GM21381 (cell line): ENCODE data around the gene NANOS3.

ENCODE experiments used
- ATAC-seq: cut with Tn5 transposase; IDR thresholded peaks from one replicate; pipeline ENCODE4 v1.9.1; 2021; ENCODE audit warnings: mild to moderate bottlenecking, moderate library complexity; ENCODE audit not compliant: unreplicated experiment

The NANOS3 gene

DNA sequence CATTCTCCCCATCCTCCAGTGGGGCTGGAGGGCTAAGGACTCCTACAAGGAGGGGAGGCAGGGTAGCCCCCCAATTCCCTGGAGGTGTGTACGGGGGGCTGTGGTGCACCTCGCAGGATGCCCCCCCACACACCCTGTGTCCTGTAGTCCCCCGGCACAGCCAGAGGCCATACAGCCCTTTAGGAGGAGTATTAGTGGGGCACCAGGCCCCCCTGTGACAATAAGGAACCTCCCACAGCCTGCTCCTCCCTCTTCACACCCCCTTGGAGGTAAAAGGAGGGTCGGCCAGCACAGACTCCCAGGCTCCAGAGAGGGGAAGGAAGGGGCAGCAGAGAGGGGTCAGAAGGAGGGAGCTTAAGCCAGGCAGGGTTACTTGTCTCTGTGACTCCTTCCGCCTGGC lies at the start of gene NANOS3:
Gene NANOS3 (plus strand): TSS at position 301 of the 400 bp plus-strand sequence. CDS start 115 bp downstream, outside the sequence.
- no peak for ATAC-seq

DNA sequence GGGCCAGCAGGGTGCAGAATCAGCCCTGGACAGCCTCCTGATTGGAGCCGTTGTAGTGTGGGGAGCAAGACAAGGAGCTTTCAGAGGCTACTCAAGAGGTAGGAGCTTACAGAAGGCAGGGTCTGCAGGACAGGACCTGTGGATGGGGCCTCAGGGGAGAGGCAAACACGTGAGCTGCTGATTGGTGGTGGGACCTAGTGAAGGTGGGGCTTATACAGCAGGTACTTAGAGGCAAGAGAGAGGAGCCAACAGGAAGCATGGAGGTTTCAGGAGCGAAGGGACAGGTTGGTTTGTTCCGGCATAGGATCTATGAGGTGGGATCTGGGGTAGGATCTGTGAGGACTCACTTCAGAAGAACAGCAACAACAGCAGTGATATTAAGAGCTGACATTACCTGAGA lies 49.3 kb upstream of the NANOS3 start:
- no peak for ATAC-seq

DNA sequence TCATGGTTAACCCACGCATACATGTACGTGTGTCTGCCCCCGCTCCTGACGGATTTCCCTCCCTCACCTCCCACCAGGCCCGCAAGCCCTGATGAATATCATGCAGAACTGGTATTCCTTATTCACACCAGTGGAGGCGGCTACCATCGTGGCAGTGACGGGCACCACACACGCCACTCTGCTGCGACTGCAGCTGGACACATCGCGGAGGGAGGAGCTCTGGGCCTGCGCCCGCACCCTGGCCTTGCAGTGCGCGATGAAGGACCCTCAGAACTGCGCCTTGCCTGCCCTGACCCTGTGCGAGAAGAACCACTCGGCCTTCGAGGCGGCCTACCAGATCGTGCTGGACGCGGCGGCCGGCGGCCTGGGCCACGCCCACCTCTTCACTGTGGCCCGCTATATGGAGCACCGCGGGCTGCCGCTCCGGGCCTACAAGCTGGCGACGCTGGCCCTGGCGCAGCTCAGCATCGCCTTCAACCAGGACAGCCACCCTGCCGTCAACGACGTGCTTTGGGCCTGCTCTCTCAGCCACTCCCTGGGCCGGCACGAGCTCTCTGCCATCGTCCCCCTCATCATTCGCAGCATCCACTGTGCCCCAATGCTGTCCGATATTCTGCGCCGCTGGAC lies 46.7 kb upstream of the NANOS3 start:
- ATAC-seq: no peak

DNA sequence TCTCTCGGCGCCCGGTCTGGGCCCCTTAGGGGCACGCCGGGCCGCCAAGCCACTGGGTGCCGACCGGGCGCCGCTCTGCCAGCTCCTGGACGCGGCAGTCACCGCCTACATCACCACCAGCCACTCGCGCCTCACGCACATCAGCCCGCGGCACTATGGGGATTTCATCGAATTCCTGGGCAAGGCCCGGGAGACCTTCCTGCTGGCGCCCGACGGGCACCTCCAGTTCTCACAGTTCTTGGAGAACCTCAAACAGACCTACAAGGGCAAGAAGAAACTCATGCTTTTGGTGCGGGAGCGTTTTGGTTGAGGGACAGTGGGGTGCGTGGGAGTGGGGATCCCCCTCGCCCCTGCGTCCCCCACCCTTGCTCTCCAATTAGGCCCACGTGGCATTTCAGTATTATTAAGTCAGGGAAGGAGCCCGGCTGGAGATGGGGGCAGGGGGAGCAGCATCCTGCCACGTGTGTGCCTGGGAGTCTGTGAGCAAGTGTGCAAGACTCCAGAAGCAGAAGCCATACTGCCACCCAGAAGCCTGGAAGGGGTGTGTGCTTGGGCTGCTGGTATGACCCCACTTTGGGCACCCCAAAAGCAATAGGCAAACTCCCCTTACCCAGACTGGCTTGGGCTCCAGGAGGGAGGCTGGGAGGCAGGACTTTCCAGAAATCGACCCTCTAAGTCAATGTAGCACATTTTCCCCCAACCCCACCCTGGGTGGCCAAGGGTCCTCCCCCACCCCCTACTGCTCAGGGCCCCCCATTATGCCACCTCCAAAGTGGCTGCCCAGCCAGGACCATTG lies 46.0 kb upstream of the NANOS3 start:
- no peak for ATAC-seq

DNA sequence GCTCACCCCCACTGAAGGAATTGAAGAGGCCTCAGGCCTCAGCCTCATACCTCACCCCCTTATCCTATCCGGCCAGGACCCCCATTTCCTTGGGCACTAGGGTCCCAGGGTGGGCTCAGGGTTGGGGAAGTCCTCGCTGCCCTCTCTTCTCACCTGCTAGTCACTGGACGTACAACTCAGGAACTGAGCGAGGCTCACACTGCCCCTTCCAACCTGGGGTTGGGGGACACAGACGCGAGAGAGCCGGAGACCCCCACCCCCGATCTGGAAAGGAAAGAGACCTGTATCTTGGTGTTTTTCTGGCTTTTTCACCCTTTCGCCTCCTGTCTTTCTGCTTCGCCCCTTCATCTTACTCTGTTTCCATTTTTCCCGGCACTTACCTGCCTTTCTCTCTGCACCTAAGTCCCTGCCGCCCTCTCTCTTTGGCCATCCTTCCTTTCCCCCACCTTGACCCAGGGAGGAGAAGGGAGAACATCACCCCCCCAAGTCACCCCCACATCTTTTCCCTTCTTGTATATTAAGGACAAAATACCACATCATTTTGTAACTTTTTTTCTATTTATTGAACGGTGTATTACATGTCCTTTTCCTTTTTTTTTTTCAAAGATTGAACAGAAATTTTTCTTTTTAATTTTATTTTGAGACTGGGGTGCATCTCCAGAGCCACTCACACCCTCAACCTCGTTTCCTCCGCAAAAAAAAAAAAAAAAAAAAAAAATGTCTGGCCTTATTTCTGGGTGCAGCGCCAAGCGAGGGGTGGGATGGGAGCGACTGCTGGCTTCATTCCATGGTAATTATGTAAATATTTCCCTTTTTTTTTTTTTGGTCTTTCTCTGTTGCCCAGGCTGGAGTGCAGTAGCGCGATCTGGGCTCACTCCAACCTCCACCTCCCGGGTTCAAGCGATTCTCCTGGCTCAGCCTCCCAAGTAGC lies 45.1 kb upstream of the NANOS3 start:
- no peak for ATAC-seq

DNA sequence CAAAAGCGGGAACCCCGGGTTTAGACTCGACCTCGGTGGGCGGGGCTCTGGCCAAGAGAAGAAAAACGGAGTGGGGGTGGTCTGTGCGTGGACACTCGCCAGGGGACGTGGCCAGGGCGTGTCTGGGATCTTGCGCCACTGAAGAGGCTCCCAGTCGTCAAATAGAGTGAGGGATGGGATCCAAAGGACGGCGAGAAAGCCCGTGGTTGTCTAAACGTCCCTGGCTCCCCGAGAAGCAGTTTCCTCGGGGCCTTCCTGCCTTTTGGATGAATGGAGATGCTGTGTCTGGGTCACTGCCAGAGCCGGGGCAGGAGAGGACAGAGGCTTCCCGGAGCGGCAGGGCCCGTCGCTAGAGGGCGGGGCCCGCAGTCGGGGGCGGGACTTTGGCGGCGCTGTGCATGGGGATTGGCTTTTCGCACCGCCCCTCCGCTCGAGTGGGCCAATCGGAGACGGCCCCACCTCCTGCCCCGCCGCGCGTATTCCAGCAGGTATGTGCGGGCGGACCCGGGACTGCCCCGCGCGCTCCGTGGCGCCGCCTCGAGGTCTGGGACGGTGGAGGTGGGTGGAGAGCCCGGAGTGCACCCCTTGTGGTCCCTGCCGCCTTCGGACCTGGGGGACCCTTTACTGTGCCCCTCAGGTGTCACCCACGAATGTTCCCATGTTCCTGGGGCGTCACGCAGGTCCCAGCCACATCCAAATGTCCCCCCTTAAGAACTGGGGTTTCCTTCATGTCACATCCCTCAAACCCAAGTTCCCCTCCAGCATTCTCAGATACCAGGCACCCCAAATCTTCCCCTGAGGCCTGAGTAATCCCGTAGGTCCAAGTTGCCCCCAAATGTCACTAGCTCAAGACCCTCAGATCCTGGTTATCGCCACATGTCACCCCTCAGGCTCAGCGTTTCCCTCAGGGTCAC lies 43.3 kb upstream of the NANOS3 start:
- peak; percentile 71 for ATAC-seq

DNA sequence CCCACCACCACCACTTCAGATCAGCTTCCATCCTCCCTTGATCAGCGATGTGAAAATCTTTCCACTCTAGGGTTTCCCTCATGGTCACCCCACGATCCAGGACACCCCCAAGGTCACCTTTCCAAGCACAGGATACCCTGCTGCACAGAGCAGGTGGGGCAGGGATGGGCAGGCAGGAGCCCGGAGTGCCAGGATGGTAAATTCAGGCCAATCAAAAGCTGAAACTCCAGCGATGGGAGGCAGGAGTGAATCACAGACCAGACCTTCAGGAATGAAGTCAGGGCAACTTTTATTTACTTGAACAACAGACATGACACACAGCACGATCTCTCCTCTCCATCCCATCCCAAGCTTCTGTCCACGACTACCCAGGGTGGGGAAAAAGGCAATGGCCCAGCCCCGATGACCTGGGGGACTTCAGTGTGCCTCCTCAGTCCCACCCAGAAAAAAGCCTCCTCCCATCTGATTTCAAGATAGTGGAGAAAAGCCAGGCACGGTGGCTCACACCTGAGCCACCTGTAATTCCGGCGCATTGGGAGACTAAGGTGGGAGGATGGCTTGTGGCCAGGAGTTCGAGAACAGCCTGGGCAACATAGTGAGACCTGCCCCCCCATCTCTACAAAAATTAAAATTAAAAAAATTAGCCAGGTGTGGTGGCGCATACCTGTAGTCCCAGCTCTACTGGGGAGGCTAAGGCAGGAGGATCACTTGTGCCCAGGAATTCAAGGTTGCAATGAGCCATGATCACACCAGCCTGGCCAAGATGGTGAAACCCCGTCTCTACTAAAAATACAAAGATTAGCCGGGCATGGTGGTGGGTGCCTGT lies 42.5 kb upstream of the NANOS3 start:
- ATAC-seq: no peak

DNA sequence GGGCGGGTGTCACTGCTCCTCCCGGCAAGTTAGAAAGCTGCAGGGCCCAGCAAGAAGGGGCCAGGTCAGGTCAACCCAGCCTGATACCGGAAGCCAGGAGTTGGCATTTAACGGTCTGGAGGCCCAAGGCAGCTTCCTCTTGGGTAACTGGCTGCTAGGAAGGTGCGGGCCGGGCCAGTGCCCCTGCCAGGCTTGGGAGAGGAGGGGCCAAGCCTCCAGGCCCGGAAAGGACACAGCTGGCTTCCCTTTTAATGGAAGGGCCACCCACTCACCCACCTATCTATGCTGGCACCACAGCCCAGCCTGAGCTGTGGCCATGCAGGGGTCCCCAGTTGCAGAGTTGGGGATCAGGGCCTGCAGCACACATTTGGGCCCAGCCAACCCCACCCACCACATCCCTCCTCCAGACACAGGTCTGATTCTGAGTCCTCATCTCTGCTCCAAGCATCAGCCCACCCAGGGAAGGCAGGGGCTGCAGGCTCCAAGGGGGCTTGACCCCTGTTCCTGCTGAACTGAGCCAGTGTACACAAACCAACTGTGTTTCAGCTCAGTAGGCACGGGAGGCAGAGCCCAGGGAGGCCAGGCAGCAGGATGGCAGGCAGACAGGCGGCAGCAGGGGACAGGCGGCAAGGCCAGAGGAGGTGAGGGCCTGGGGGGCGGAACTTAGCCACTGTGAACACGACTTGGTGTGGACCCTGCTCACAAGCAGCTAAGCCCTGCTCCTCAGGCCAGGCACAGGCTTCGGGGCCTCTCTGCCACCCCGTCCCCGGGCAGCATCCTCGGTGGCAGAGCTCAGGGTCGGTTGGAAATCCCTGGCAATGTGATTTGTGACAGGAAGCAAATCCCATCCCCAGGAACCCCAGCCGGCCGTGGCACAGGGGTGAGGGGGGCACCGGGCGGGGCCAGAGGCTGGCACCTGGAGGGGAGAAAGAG lies 40.9 kb upstream of the NANOS3 start:
- ATAC-seq: no peak

DNA sequence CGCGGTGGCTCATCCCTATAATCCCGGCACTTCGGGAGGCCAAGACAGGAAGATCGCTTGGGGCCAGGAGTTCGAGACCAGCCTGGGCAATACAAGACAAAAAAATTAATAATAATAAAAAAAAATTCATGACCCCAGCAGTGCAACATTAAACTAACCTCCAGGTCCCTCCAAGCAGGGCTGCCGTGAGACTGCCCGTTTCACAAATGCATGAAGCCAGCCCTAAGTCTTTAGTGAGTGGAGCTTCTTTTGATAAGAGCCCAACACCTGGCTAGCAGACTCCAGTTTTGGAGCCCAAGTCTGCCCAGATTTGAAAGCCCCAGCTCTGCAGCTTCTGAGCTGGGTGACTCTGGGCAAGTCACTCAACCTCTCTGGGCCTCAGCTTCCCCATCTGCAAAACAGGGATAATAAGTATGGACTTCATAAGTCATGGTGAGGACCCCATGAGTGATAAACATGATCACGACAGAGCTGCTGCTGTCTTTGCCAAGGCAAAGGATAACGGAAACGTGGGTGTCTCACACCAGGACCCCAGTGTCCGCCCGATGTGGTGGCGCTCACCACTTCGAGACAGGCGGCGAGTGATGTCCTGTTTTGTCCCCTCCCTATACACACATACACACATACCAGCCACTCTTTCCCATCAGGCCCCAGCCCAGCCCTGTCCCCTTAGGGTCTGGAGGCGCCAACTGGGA lies 38.4 kb upstream of the NANOS3 start:
- ATAC-seq: no peak

DNA sequence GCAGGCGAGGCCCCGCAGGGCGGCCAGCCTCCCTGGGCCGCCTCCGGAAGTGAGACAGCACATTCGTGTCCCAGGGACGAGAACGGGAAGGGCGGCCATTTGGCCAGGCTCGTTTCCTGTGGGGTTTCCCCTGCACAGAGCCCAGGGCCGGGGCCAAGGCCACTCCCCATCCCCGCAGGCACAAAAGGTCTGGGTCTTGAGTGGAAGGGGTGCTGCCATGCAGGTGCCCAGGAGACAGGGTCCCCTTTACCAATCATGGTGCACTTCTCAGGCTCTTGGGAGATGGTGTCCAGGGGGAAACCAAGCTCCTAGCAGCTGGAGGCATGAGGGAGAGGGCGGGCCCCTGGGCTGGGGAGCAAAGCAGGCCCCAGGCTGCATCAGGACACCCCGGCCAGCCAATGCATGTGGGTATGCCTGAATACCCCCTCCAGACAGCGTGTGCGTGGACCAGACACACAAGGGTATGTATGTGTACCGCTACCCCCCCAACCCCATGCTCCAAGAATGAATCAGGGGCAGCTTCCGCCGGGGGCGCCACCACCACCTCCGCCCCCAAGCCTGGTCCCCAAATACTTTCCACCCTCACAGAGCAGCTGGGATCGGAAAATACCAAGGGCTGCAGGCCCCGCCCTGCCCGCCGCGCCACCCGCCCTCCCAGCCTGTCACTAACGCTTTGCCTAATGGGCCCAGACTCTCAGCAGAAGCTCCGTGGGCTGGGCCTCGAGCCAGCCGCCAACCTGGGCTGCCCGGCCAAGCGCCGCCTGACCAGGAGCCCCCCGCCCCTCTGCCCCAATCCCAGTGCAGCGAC lies 37.6 kb upstream of the NANOS3 start:
- peak; percentile 29 for ATAC-seq

DNA sequence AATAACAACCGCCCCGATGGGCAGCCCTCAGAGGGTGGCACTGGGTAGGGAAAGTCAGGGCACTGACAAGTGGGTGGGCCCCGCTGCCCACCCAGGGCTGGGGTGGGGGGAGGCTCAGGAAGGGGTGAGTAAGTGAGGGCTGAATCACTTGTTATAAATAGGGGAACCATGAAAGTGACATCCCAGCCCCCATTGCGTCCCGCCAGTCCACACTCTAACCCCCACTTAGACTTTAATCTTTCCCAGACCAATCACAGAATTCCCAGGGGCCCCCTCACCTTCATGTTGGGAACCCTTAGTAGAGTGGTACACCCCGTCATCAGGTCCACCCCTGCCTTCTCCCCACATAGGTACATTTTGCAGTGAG lies 37.0 kb upstream of the NANOS3 start:
- no peak for ATAC-seq

DNA sequence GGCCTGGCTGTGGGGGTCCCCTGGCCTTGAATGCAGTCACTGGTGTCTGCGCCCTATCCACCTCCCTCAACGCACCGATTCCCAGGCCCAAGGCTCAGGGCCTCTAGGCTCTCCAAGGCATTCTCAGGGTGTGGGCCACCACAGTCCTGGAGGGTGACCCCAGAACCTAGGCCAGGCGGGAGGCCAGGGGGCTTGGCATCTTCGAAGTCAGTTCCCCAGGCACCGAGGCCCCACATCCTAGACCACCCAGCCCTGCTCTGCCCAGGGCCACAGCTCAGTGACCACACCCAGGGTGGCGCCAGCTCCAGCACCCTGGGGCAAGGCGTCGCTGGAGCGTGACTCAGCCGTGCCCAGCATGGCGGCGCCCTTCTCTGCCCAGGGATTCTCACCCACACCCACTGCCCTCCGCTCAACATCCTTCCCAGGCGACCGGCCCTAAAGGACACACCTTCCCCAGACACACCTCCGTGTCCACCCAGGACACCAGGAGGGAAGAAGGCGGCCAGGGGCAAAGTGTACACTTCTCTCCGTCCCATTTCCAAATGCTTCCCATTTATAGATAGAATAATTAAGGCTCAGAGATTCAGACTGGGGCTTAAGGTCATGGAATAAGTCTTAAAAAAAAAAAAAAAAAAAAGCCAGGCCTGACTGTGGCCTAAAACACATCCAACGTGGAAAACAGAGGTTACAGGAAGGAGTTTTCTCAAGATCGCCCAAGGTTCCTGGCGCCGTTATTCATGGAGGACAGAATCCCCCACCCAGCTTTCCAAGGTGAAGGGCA lies 36.4 kb upstream of the NANOS3 start:
- ATAC-seq: no peak

DNA sequence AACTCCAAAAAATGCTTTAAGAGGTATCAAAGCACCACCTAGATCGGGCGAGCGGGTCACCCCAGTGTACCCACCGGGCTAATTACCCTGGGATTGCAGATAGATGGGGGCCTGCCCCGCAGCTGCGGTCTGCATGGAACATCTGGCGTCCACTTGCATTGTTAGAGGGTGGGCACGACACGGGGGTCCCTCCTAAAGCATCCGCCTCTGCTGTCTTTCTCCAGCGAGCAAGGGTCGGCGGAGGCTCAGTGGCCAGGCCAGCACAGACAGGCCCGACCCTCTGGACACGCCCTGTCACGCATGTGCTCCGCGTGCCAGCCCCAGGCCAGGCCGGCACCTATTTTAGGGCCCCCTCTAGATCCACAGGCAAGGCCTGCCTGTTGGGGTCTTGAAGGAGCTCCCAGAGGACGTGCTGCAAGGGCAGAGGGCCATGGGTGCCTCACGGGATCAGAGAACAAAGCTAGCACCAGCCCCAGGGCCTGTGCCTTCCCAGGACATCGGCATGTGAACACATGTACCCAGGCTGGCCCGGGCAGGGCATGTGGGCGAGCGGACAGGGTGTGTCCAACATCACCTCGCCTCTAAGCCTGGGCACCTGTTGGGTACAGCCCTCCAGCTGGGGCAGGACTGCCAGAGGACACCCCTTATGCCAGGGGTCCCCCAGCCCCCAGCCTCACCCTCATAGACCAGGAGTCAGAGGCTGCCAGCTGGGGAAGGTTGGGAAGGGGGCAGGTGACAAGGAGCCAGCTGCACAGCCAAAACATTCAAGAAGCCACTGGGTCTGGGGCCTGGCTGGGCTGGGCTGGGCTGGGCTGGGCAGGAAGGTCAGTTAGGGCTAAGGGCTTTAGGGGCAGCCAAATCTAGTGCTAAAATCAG lies 35.6 kb upstream of the NANOS3 start:
- ATAC-seq: no peak

DNA sequence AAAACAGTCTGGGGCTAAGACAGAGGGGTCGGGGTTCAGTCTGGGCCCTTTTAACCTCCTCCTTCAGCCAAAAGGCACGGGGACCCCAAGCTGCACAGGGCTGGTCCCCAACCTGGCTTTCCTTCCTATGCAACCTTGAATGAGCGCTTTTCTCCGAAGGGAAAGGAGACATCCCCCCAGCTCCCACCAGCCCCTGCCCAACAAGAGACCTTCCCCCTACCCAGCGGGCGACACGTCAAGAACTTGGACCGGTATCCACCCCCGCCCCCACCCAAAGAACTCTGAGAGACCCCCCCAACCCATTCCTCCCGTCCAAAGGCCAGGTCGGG lies 35.0 kb upstream of the NANOS3 start:
- ATAC-seq: no peak

DNA sequence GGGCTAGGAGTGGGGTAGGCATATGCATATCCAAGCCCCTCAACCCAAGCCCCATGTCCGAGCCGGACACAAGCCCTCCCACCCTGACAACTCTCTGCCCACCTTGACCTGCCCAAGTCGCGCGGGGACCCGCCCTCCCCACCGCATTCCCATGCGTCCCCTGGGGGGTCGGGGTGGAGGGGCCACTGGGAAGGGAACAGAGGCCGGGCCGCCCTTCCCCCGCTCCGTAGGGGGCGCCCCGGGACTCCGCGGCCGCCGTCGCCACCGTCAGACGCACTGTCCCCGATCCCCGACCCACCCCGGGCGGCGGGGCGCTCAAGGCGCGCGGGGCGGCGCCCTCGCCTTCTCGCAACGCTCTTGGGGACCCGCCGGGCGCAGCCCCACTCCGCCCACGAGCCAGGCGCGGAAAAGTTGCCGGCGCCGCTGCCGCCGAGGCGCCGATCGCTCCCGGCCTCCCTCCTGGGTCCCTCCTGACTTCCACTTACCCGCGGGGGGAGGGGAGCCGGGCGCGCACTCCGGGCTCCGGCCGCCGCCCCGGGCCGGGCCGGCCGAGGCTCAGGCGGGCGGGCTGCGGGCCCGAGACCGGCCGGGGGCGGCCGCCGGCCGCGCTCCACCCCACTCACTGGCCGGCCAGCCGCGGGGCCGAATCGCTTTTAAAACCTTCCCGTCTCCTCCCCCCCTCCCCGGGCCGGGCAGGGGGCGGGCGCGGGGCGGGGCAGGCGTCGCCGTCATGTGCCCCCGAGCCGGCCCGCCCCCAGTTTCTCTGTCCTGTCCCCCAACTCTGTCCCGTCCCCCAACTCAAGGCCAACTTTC lies 34.4 kb upstream of the NANOS3 start:
- no peak for ATAC-seq
